GM12864 (cell line): ENCODE results near the gene TRAPPC2B.
"Not testable (repeated sequence)": the region's sequence is repeated elsewhere in the genome, so short reads cannot be mapped to it uniquely, and the experiment has no call there.

Source experiments
- DNase-seq: peaks from one replicate; pipeline ENCODE4 v3.0.0-alpha.2; 2011; ENCODE audit warnings: low read depth
- H3K4me3 ChIP-seq: 2 replicates; pipeline ENCODE4 v1.5.1; 2011; ENCODE audit warnings: mild to moderate bottlenecking, low read depth, low read length, control low read depth
- TF ChIP-seq, protein P1 (sequence below): IDR thresholded peaks from 2 replicates; pipeline ENCODE4 v1.5.1; 2011; ENCODE audit warnings: low read depth, mild to moderate bottlenecking, moderate library complexity, low read length, control low read depth, inconsistent platforms; ENCODE audit errors: missing control alignments

Gene TRAPPC2B

DNA sequence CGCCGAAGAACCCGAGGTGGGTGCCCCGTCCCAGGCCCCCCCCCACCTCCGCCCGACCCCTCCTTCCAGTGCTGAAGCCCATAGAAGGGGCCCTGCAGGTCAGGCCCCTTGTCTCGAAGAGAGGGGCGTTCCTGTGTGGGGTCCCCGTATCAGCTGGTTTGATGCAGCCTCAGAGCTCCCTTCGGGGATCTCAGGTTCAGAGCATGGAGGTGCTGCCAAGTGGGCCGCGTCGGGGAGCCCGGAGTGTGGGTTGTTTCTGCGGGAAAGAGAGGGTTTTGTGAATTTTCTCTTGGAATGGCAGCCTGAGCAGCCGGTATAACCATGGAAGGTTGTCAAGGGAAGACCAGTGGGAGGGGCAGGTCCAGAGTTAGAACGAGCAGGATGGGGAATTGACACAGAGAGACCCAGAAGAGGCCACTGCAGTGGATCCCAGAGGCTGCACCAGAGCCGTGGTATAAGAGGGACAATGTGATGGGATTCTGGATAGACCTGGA is 384 bp downstream of the TRAPPC2B start:
- H3K4me3 ChIP-seq = peak overlapping the region; percentile 65
- TF ChIP-seq, protein P1, sequence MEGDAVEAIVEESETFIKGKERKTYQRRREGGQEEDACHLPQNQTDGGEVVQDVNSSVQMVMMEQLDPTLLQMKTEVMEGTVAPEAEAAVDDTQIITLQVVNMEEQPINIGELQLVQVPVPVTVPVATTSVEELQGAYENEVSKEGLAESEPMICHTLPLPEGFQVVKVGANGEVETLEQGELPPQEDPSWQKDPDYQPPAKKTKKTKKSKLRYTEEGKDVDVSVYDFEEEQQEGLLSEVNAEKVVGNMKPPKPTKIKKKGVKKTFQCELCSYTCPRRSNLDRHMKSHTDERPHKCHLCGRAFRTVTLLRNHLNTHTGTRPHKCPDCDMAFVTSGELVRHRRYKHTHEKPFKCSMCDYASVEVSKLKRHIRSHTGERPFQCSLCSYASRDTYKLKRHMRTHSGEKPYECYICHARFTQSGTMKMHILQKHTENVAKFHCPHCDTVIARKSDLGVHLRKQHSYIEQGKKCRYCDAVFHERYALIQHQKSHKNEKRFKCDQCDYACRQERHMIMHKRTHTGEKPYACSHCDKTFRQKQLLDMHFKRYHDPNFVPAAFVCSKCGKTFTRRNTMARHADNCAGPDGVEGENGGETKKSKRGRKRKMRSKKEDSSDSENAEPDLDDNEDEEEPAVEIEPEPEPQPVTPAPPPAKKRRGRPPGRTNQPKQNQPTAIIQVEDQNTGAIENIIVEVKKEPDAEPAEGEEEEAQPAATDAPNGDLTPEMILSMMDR = no peak
- DNase-seq = no peak

DNA sequence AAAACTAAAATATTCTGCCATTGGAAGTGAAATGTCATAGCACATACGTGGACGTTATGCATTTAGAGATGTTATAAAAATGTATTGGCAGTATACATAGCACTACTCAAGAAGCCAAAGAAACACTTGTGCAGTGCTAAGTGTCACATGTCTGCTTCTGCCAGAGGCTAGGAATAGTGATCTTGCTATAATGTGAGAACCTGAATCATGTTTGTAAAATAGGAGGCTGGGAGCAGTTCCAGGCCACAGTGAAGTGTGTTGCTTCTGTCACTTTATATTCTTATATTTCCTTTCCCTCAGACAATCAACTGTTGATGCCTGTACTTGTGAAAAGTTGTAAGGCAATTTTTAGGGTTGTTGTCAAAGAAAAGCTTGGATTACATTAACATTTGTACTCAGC is 3.4 kb downstream of the TRAPPC2B start:
- DNase-seq = no peak
- TF ChIP-seq, protein P1 = no peak
- H3K4me3 ChIP-seq = no peak overlapping the region

DNA sequence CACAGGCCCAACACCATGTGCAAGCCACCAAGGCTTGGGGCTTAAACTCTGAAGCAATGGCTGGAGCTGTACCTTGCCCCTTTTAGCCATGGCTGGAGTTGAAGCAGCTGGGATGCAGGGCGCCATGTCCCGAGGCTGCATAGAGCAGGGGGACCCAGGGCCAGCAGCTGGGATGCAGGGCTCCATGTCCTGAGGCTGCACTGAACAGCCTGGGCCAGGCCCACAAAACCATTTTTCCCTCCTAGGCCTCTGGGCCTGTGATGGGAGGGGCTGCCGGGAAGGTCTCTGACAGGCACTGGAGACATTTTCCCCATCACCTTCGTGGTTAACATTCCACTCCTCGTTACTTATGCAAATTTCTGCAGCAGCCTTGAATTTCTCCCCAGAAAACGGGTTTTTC is 10.8 kb downstream of the TRAPPC2B start:
- TF ChIP-seq, protein P1 = no peak
- H3K4me3 ChIP-seq = no peak overlapping the region
- DNase-seq = no peak

DNA sequence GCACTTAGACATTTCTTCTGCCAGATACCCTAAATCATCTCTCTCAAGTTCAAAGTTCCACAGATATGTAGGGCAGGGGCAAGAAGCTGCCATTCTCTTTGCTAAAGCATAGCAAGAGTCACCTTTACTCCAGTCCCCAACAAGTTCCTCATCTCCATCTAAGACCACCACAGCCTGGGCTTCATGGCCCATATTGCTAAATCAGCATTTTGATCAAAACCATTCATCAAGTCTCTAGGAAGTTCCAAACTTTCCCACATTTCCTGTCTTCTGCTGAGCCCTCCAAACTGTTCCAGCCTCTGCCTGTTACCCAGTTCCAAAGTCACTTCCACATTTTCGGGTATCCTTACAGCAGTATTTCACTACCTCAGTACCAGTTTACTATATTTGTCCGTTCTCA is 11.3 kb downstream of the TRAPPC2B start:
- DNase-seq = not testable (repeated sequence)

DNA sequence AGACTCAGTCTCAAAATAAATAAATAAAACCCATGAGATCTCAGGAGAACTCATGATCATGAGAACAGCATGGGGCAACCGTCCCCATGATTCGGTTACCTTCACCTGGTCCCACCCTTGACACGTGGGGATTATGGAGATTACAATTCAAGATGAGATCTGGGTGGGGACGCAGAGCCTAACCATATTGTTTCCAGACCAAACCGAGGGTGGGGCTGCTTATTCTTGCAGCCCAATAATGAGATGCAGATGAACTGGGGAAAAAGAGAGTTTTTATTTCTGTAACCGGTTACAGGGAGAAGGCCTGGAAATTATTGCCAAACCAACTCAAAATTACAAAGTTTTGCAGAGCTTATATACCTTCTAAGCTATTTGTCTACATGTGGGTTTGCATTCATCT is 12.8 kb downstream of the TRAPPC2B start:
- DNase-seq = no peak
- TF ChIP-seq, protein P1 = no peak
- H3K4me3 ChIP-seq = no peak overlapping the region

More for the DNA sequence above, 11.3 kb downstream of the TRAPPC2B start:
- not testable (repeated sequence) for H3K4me3 ChIP-seq

DNA sequence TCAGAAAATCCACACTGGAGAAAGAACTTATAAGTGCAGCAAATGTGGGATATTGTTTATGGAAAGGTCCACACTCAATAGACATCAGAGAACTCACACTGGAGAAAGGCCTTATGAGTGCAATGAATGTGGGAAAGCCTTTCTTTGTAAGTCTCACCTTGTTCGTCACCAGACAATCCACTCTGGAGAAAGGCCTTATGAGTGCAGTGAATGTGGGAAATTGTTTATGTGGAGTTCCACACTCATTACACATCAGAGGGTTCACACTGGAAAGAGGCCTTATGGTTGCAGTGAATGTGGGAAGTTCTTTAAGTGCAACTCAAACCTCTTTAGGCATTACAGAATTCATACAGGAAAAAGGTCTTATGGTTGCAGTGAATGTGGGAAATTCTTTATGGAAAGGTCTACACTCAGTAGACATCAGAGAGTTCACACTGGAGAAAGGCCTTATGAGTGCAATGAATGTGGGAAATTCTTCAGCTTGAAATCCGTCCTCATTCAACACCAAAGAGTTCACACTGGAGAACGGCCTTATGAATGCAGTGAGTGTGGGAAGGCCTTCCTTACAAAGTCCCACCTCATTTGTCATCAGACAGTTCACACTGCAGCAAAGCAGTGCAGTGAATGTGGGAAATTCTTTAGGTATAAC is 14.3 kb downstream of the TRAPPC2B start:
- TF ChIP-seq, protein P1 = no peak
- DNase-seq = no peak
- H3K4me3 ChIP-seq = no peak overlapping the region

DNA sequence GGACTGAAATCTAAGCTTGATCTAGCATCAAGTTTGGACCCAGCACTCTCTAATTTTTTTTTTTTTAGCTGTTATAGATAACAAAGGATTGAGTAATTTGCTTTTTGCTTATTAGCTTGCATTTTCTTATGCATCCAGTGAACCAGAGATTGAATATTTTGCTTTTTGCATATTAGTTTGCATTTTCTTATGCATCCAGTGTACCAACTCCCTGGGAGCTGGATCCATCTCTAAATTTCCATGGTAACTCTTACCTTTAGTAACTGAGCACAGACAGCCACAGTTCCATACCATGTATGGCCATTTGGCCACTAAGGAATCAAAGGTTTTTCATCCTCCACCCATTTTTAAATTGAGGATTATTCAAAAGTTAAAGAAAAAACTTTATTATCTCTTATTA is 17.6 kb downstream of the TRAPPC2B start:
- no peak for DNase-seq
- TF ChIP-seq, protein P1 = no peak

More for the DNA sequence above, 17.6 kb downstream of the TRAPPC2B start:
- H3K4me3 ChIP-seq = no peak overlapping the region
